A673 (cell line): ENCODE measurements around the gene CLTB. TPM values are rescaled to one million over a fixed set of nuclear protein-coding genes. Genes with fewer than 3 reads are reported as not detected.

ENCODE experiments used
- BruUV-seq: library from RNA; stranded (reverse); fragments of 400-500 nt; replicated peaks from 2 replicates; lab custom pipeline; 2021; lab: Mats Ljungman, UMichigan
- CTCF ChIA-PET: fragments of 300-600 bp; sonication (Branson Sonifier 250); formaldehyde crosslinking; loops from one replicate; lab custom pipeline; 2022; ENCODE audit warnings: antibody characterized with exemption; lab: Charles Lee
- POLR2A ChIA-PET: fragments of 300-600 bp; sonication (Branson Sonifier 250); formaldehyde crosslinking; loops from one replicate; lab custom pipeline; 2022; ENCODE audit warnings: antibody characterized with exemption; ENCODE audit not compliant: low non-redundant PET; lab: Charles Lee
- DNase-seq: peaks from one replicate; pipeline ENCODE4 v3.0.0-alpha.2; 2015; ENCODE audit warnings: low spot score
- H3K27ac ChIP-seq: fragments of 200-600 bp; sonication (generic); 2 replicates; pipeline ENCODE4 v1.5.1; 2016; ENCODE audit warnings: mixed run types, low read depth, mild to moderate bottlenecking, mixed read lengths, antibody characterized with exemption, low read length; ENCODE audit not compliant: poor library complexity, severe bottlenecking
- H3K27me3 ChIP-seq: fragments of 200-600 bp; sonication (generic); replicated peaks from 2 replicates; pipeline ENCODE4 v1.6.1; 2017; ENCODE audit warnings: mixed run types, low read depth, mild to moderate bottlenecking, mixed read lengths, antibody characterized with exemption, low read length; ENCODE audit not compliant: insufficient read depth, poor library complexity
- H3K36me3 ChIP-seq: fragments of 200-600 bp; sonication (generic); 2 replicates; pipeline ENCODE4 v1.6.1; 2016; ENCODE audit warnings: mixed run types, mild to moderate bottlenecking, mixed read lengths, antibody characterized with exemption, low read length; ENCODE audit not compliant: insufficient read depth, poor library complexity, severe bottlenecking
- H3K4me1 ChIP-seq: fragments of 200-600 bp; sonication (generic); 2 replicates; pipeline ENCODE4 v1.6.1; 2017; ENCODE audit warnings: mixed run types, mild to moderate bottlenecking, mixed read lengths, antibody characterized with exemption, low read length; ENCODE audit not compliant: insufficient read depth, poor library complexity, severe bottlenecking
- H3K4me3 ChIP-seq: fragments of 200-600 bp; sonication (generic); 2 replicates; pipeline ENCODE4 v1.5.1; 2016; ENCODE audit warnings: low read depth, mixed run types, mild to moderate bottlenecking, mixed read lengths, low read length; ENCODE audit not compliant: poor library complexity, severe bottlenecking
- H3K9me3 ChIP-seq: fragments of 200-600 bp; sonication (generic); 2 replicates; pipeline ENCODE4 v1.6.1; 2016; ENCODE audit warnings: mixed run types, low read depth, mild to moderate bottlenecking, mixed read lengths, antibody characterized with exemption, low read length; ENCODE audit not compliant: poor library complexity, severe bottlenecking
- CTCF ChIP-seq: fragments of 300-800, 200-600 bp; sonication (generic); conservative IDR thresholded peaks from 2 replicates; pipeline ENCODE4 v1.5.1; 2017; ENCODE audit warnings: low read depth, mild to moderate bottlenecking, antibody characterized with exemption, low read length, moderate library complexity, mixed read lengths
- EZH2 ChIP-seq: fragments of 200-600 bp; sonication (generic); IDR thresholded peaks from 2 replicates; pipeline ENCODE4 v1.6.1; 2017; ENCODE audit warnings: borderline replicate concordance, low read depth, mild to moderate bottlenecking, mixed read lengths, antibody characterized with exemption, low read length; ENCODE audit not compliant: poor library complexity, severe bottlenecking
- intact Hi-C: fragments of 100-400 bp; cut with micrococcal nuclease; formaldehyde crosslinking; loops from one replicate; pipeline ENCODE4 v1.10.0; 2022; ENCODE audit not compliant: unreplicated experiment
- total RNA-seq: library from RNA; stranded (reverse); gene quantifications from 2 replicates; pipeline ENCODE4 v1.2.3, GENCODE V29; 2021

Gene CLTB
- total RNA-seq, 1 experiment from 2014 or later: 61.8 TPM

GRCh38 chr5:176406436-176407052, 9.8 kb downstream of the CLTB start:
- no peak for TF ChIP-seq CTCF
- no peak for TF ChIP-seq EZH2
- Histone ChIP-seq H3K27ac (no peak overlapping the region), H3K27me3 (no peaks in the 10 kb centered on the region), H3K9me3 (no peaks in the 10 kb centered on the region), H3K4me3 (no peak overlapping the region), H3K36me3 (no peaks in the 10 kb centered on the region), H3K4me1 (no peaks in the 10 kb centered on the region)
- ChIA-PET POLR2A (no interaction called here), CTCF (interaction anchor here (0.5 kb wide), 1 partner anchor 137 kb away, joined by 3 read pairs; no protein-coding TSS in a partner anchor)
- intact Hi-C loops: no loop called here
- no TSS peak for BruUV-seq
- no peak for DNase-seq

- no peaks in the 10 kb centered on the region for H3K9me3 ChIP-seq
- TF ChIP-seq CTCF: no peak
- TF ChIP-seq EZH2: no peak
- BruUV-seq: no TSS peak
- no peaks in the 10 kb centered on the region for H3K4me1 ChIP-seq
- no peaks in the 10 kb centered on the region for H3K27me3 ChIP-seq
- intact Hi-C loops: no loop called here
- DNase-seq: no peak
- ChIA-PET POLR2A (no interaction called here), CTCF (no interaction called here)
- H3K27ac ChIP-seq: no peak overlapping the region
- H3K36me3 ChIP-seq: no peaks in the 10 kb centered on the region
- H3K4me3 ChIP-seq: no peak overlapping the region
Measured at GRCh38 chr5:176405656-176406435, 10.5 kb downstream of the CLTB start.

- TF ChIP-seq EZH2 (no peak), CTCF (no peak)
- ChIA-PET CTCF (no interaction called here), POLR2A (no interaction called here)
- H3K36me3 ChIP-seq: no peaks in the 10 kb centered on the region
- no peak for DNase-seq
- no peaks in the 10 kb centered on the region for H3K27me3 ChIP-seq
- no peak overlapping the region for H3K27ac ChIP-seq
- BruUV-seq: no TSS peak
- no peaks in the 10 kb centered on the region for H3K4me1 ChIP-seq
- intact Hi-C loops: no loop called here
- H3K9me3 ChIP-seq: no peaks in the 10 kb centered on the region
- H3K4me3 ChIP-seq: no peak overlapping the region
Measured at GRCh38 chr5:176401281-176402205, 14.8 kb downstream of the CLTB start.
